ENCODE data around the gene SLC9A3. TPM values are rescaled to one million over a fixed set of nuclear protein-coding genes. Genes with fewer than 3 reads are reported as not detected.

SLC9A3 gene
- total and polyA plus RNA-seq, 4 donors: 0.94 to 3.8 (median 1.5) TPM

DNA sequence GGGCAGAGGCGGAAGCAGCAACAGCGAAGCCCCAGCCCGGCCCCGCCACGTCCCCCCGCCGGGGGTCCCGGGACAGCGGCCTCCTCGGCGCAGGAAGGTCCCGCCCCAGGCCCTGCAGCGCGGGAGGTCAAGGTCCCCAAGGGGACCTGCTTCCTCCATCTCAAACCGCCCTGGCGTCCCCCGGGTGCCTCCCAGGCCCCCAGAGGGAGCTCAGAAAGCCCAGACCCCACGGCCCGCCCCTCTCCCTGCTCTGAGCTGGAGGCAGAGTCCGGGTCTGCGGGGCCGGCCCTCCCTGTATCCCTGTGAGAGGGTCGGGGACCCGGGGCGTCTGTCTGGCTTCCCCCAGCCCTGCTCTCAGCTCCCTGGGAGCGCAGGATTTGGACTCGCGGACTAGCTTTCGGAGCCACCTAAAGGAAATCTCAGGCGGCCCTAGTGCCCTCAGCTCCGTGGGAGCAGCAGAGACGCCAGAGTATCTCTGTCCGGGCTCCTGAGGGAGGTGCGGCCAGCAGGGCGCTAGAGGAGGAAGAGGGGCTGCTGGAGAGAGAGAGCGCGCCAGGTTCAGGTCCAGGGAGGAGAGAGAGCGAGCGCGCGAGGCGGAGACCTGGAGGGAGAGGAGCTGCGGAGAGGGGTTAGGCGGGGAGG, 50.6 kb downstream of the SLC9A3 start:
- Histone ChIP-seq H3K4me3 (peak overlapping the region; percentile 69), H3K27me3 (ENCODE audit: control insufficient read depth in 3 of 3, insufficient read depth in 3 of 3, low read length in 2 of 3) (peaks cover 0 to 14% (median 0%) of the 10 kb centered on the region in 3 donors), H3K27ac (ENCODE audit: low read depth in 1 of 2, low read length in 1 of 2) (peak overlapping the region in 1 of 2 donors; percentile 76), H3K36me3 (ENCODE audit: control insufficient read depth in 4 of 4, insufficient read depth in 4 of 4, low read length in 4 of 4) (peaks cover 0 to 6% (median 2%) of the 10 kb centered on the region in 4 donors), H3K9ac (ENCODE audit: insufficient read depth in 1 of 2, low read length in 2 of 2) (no peak overlapping the region), H3K9me3 (ENCODE audit: control insufficient read depth in 4 of 4, insufficient read depth in 3 of 4, low read length in 3 of 4) (no peaks in the 10 kb centered on the region), H3K4me1 (ENCODE audit: control insufficient read depth in 5 of 5, insufficient read depth in 5 of 5, low read length in 5 of 5) (peaks cover 0 to 30% (median 15%) of the 10 kb centered on the region in 5 donors)
- TF ChIP-seq, protein P1, sequence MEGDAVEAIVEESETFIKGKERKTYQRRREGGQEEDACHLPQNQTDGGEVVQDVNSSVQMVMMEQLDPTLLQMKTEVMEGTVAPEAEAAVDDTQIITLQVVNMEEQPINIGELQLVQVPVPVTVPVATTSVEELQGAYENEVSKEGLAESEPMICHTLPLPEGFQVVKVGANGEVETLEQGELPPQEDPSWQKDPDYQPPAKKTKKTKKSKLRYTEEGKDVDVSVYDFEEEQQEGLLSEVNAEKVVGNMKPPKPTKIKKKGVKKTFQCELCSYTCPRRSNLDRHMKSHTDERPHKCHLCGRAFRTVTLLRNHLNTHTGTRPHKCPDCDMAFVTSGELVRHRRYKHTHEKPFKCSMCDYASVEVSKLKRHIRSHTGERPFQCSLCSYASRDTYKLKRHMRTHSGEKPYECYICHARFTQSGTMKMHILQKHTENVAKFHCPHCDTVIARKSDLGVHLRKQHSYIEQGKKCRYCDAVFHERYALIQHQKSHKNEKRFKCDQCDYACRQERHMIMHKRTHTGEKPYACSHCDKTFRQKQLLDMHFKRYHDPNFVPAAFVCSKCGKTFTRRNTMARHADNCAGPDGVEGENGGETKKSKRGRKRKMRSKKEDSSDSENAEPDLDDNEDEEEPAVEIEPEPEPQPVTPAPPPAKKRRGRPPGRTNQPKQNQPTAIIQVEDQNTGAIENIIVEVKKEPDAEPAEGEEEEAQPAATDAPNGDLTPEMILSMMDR (IDR thresholded peaks at IDR 0.05; ENCODE audit: control extremely low read depth, extremely low read depth): no peak
- WGBS, 2 donors: 0 to 1% methylated on average over 29 to 44 of the region's 44 CpGs
- DNase-seq (peak; percentile 19 to 36 (median 32)), ATAC-seq (ENCODE audit: insufficient read depth, low FRiP score) (no peak)

DNA sequence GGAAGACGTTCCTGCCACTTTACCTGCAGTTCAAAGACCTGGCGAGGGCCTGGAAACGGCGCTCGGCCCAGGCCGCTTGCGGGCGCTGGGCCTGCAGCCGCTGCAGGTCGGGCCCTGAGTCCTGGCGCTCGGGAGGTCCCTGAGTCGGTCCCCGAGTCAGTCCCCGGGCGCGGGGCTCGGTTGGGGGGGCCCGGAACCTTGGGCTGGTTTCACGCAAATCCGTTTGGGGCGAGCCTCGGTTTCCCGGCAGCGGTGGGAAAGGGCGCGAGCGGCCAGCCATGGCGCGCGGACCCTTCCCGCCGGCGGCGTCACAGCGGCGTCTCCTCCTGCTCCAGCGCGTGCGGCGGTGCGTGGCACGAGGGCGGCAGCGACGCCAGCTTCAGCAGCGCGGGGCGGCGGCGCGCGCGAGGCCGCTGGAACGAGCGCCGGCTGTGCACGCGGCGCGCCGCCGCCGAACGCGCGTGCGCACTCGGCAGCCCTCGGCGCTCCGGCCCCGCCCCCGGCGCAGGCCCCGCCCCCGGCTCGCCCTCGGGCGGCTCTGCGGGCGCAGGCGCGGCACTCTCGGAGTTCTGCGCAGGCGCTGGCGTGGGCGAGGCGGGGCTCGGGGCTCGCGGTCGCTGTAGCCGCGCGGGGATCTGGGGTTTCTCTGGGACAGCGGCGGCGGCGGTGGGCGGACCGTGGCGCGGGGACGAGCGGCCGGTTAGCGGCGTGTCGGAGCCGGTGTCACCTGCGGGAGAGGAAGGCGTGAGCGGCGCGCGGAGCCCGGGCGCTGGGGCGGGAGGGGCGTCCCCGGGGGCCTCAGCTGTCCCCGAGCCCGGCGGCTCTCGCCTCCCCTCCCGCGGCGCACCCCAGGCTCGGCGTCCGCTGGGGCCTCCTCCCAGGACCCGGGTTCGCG, 51.3 kb downstream of the SLC9A3 start:
- H3K9ac ChIP-seq (ENCODE audit: insufficient read depth in 1 of 2, low read length in 2 of 2): peak overlapping the region in 1 of 2 donors; percentile 19
- H3K4me1 ChIP-seq (ENCODE audit: control insufficient read depth in 5 of 5, insufficient read depth in 5 of 5, low read length in 5 of 5): peaks cover 0 to 30% (median 15%) of the 10 kb centered on the region in 5 donors
- peaks cover 0 to 8% (median 2%) of the 10 kb centered on the region in 4 donors for H3K36me3 ChIP-seq (ENCODE audit: control insufficient read depth in 4 of 4, insufficient read depth in 4 of 4, low read length in 4 of 4)
- H3K9me3 ChIP-seq (ENCODE audit: control insufficient read depth in 4 of 4, insufficient read depth in 3 of 4, low read length in 3 of 4): no peaks in the 10 kb centered on the region
- TF ChIP-seq, protein P1 (IDR thresholded peaks at IDR 0.05; ENCODE audit: control extremely low read depth, extremely low read depth): no peak
- 0 to 1% methylated on average over 88 to 137 of the region's 137 CpGs for WGBS, 2 donors
- H3K4me3 ChIP-seq: peak overlapping the region; percentile 69
- H3K27me3 ChIP-seq (ENCODE audit: control insufficient read depth in 3 of 3, insufficient read depth in 3 of 3, low read length in 2 of 3): peaks cover 0 to 14% (median 0%) of the 10 kb centered on the region in 3 donors
- ATAC-seq (ENCODE audit: insufficient read depth, low FRiP score) (peak; percentile 81), DNase-seq (peak; percentile 84 to 90 (median 89))
- peak overlapping the region; percentile 78 to 85 for H3K27ac ChIP-seq (ENCODE audit: low read depth in 1 of 2, low read length in 1 of 2)

DNA sequence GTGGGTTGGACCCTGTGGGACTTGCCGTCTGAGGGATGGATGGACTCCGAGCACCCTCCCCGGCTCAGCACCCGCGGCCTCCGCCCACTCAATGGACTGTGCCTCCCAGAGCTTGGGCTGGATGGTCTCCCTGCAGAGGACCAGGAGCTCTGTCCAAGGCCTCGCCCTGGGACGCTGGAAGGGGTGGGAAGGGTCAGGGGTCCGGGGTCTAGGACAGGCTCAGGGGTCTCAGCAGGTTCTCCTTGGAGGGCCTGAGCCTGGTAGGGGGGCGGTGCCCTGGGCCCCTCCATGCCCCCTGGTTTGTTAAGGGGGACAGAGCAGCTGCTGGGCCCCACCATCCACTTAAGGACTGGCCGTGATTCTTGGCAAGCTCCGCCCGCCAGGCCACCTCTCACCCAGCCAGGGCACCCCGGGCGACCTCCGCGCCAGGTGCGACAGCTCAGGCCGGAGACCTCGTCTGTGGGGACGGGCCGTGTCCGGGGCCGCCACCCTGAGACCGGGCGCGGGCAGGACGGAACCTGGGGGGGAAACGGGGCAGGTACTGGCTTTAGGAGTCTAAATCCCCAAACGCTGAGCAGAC, 52.1 kb downstream of the SLC9A3 start:
- no peaks in the 10 kb centered on the region for H3K9me3 ChIP-seq (ENCODE audit: control insufficient read depth in 4 of 4, insufficient read depth in 3 of 4, low read length in 3 of 4)
- H3K36me3 ChIP-seq (ENCODE audit: control insufficient read depth in 4 of 4, insufficient read depth in 4 of 4, low read length in 4 of 4): peaks cover 0 to 8% (median 2%) of the 10 kb centered on the region in 4 donors
- no peak for ATAC-seq (ENCODE audit: insufficient read depth, low FRiP score)
- peaks cover 0 to 14% (median 0%) of the 10 kb centered on the region in 3 donors for H3K27me3 ChIP-seq (ENCODE audit: control insufficient read depth in 3 of 3, insufficient read depth in 3 of 3, low read length in 2 of 3)
- H3K9ac ChIP-seq (ENCODE audit: insufficient read depth in 1 of 2, low read length in 2 of 2): peak overlapping the region; percentile 11 to 19
- peaks cover 0 to 30% (median 15%) of the 10 kb centered on the region in 5 donors for H3K4me1 ChIP-seq (ENCODE audit: control insufficient read depth in 5 of 5, insufficient read depth in 5 of 5, low read length in 5 of 5)
- H3K27ac ChIP-seq (ENCODE audit: low read depth in 1 of 2, low read length in 1 of 2): peak overlapping the region; percentile 78 to 85
- TF ChIP-seq, protein P1 (IDR thresholded peaks at IDR 0.05; ENCODE audit: control extremely low read depth, extremely low read depth): no peak
- 16 to 25% methylated on average over 30 of the region's 30 CpGs for WGBS, 2 donors
- H3K4me3 ChIP-seq: peak overlapping the region; percentile 54
- DNase-seq: no peak

All from lung (tissue), 12 donors.